ENCODE measurements around the gene BAX. TPM values are rescaled to one million over a fixed set of nuclear protein-coding genes. Genes with fewer than 3 reads are reported as not detected.

The BAX gene
- total RNA-seq, 1 experiment from 2014 or later = 66.6 TPM

DNA sequence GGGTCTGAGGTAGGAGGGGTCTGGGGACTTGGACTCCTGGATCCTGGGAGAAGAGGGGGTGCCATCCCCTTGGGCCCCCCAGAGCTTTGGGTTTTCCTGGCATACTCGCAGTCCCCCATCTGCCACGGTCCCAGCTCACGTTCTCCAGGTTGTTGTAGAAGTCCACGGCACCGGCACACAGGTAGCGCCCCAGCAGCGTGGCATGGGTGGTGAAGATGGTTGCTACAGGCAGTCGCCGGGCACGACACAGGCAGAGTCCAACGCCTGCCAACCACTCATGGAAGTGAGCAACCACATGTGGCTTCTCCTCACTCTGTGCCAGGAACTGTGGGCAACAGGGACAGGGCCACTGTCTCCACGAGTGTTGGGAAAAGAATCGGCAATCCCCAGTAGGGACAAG, 31.0 kb downstream of the BAX start:
- DNase-seq (ENCODE audit: low read depth) = no peak

DNA sequence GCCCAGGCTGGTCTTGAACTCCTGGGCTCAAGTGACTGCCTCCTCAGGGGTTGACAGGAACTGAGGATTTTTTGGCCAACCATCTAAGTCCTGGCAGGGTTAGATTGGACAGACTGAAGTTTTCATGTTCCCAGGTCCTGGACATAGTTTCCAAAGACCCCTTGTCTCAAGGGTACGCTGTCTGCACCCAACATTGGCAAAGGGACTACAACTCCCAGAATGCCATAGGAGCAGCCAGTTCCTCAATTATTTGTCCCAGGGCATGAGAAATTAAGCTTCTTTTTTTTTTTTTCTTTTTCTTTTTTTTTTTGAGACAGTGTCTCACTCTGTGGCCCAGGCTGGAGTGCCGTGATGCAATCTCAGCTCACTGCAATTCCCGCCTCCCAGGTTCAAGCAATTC, 31.5 kb downstream of the BAX start:
- DNase-seq (ENCODE audit: low read depth) = no peak

DNA sequence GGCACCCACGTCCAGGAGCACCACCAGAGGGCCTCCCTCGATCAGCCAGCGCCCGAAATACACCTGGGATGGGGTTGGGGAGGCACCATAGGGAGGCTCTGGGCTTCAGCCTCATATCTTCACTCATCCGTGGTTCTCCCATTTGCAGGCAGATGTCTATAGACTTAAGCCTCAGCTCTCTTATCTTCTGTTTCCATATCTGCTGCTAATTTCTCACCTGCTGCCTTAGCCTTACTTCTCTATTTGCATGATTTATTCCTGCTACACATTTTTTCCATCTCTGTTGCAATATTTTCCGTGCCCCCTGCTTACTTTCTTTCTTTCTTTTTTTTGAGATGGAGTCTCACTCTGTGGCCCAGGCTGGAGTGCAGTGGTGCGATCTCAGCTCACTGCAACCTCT, 32.6 kb downstream of the BAX start:
- DNase-seq (ENCODE audit: low read depth) = no peak

DNA sequence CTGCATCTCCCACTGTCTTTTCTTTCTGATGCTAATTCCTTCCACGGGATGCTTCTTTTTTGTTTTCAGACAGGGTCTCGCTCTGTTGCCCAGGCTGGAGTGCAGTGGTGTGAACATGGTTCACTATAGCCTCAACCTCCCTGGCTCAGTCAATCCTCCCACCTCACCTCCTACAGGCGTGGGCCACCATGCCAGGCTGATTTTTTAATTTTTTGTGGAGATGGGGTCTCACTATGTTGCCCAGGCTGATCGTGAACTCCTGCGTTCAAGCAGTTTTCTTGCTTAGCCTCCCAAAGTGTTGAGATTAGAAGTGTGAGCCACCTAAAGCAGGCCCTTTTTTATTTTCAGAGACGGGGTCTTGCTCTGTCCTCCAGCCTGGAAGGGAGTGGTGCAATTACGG, 33.6 kb downstream of the BAX start:
- no peak for DNase-seq (ENCODE audit: low read depth)

DNA sequence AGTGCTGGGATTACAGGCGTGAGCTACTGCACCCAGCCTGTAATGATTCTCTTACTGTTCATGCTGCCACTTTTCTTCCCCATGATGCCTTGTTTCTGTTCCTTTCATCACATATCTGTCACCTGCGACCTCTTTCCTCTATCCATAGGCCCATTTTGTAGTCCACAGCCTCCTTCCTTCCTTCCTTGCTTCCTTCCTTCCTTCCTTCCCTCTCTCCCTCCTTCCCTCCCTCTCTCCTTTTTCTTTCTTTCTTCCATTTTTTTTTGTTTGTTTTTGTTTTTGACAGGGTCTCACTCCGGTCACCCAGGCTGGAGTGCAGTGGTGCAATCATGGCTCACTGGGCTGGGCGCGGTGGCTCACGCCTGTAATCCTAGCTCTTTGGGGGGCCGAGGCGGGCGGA, 34.2 kb downstream of the BAX start:
- DNase-seq (ENCODE audit: low read depth) = no peak

DNA sequence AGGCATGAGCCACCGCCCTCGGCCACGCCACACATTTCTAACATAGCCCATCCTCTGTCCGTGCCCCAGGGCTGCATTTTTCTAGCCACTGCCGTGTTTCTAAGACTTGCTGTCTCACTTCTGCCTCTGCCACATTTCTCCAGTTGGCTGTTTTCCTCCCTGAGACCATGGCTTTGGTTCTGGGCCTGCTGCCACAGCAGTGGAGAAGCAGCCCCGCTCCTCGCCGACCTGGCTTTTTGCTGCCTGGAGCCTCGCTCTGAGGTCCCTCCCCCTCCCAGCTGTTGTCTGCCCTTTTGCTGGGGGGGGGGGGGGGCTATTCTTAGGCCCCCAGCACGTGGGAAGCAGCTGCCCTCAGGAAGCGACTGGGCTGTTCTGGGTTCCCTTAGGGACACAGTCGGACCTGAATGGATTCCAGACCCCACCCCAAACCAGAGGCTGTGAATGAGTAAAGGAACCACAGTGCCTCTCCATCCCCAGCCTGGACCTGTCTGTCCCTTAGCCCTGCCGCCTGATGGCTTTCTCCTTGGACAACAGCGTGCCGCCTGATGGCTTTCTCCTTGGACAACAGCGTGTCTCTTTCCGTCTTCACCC, 35.1 kb downstream of the BAX start:
- no peak for DNase-seq (ENCODE audit: low read depth)

DNA sequence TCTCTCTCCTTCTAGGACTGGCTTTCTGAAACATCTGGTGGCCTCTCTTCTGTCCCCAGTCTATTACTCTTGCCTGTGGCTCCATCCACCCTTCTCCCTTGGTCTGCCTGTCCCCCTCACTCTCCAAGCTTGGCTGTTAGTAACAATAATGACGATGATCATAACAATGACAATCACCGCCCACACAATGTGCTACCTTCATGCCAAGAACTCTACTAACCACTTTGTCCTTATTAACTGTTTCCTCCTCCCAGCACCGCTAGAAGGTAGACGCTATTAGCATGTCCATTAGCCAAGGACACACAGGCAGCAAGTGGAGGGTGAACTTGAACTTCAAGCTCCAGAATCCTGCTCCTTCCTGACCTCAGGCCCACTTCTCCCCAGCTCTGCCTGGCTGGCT, 35.7 kb downstream of the BAX start:
- DNase-seq (ENCODE audit: low read depth) = no peak

DNA sequence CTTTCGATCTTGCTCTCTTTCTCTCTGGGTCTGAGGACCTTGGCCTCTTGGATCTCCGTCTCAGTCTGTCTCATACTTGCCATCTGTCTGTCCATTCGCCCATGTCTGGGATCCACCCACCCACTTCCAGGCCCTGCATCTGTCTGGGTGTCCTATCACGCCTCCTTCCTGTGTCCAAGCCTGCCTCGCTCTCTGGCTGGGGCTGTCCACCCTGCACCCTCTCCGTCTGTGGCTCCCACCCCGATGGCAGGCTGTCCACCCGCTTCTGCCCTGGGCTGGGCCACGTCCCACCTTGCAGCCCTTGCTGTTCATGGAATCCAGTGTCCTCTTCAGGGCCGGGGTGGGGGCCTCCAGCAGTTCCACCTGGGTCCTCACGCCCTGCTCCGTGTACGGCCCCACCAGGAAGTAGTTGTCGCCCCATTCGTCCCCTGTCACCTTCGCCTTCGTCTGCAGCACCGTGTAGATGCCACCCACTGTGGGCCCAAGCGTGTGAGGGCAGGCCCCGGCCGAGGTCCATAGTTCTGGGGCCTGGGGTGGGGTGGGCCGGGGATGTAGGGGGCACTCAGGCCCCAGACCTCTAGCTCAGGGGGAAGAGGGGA, 36.4 kb downstream of the BAX start:
- DNase-seq (ENCODE audit: low read depth) = no peak

DNA sequence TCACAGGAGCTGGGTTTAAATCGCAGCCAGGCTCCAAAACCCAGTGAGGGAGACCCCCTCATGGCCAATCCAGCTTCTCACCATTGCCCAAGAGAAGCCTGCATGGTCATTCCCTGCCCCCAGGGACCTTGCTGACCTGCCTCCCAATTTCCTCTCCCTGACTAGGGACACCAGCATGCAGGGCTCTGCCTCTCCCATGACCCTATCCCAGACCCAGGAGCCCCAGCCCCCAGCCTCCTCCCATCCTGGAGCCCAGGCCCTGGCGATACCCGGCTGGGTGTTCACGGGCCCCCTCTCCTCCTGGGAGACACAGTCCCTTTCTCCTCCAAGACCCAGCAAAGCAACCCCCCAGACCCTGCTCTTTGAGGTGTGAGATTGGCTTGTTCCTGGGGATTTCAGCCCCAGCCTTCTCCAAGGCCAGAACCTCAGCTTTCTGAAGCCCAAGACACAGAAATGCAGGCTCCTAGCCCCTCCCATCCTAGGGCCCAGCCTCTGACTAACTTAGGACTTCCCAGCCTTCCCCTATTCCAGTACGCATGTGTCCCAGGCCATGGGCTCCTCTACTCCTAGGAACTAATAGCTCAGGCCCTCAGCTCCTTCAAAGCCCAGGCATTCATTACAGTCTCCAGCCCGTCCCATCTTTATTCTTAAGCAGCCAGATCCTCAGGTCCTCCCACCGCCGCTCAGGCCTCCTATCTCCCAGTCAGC, 37.4 kb downstream of the BAX start:
- peak; percentile 85 for DNase-seq (ENCODE audit: low read depth)

DNA sequence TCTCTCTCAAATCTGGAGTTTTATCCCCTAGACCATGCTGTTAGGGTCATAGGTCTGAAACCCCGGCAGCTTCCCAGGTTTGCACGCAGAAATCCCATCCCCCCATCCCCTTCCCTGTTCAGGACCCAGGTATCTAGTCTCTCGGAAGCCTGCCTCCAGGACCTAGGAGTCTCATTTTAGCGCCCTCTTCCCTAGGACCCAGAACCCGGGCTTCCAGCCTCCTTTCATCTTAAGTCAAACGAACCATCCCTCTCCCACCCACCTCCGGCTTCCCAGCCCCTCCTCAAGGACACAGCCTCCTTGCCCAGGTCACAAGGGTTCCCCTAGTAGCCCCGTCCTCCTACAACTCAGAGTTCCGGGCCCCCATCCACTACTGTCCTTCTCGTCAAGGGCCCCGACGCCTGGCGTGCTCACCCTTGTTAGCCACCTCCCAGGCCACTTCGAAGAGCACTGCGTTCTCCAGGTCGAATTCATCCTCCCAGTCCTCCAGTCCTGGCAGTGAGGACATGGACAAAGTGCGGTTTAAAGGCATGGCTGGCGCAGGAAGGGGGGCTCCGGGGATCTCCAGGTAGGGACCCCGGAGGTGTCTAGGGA, 38.0 kb downstream of the BAX start:
- DNase-seq (ENCODE audit: low read depth) = no peak

DNA sequence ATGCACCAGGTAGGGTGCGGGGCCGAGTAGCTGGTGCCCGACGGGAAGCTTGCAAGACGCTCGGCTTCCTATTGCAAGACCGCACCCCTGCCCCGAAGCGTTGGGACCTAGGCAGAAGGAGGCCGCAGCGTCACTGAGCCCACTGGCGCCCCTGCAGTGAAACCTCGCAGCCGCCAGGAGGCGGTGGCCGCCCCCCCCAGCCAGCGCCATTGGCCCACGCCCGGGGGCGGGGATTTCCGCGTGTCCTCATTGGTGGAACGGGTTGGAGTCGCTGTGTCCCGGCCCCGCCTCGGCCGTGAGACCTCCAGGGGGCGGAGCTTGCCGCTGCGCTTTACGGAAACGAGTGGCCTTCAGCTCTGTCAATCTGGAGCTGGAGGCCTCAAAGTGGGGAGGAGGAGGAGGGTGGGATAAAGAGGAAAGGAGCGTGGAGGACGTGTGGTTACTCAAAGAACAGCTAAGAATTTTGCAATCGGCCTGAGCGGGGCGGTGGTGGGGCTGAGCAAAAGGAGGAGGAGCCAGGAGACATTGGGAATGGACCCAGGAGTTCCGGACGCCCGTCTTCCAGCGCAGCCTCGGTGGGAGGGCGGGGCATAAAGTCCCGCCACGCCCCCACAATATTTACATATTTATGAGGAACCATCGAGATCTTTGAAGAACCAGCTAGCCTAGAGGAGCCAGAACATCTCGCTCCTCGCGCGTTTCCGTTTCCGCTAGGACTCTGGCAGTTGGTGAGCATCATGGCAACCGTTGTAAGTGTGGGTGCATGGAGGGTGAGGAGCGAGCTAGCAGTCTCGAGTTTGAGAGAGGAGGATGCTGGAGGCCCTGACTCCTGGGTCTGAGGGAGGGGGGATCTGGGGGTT, 38.7 kb downstream of the BAX start, which contains the start of the genes GYS1 and RUVBL2:
Gene GYS1 (minus strand): TSS at position 135 of the 860 bp plus-strand sequence. CDS start 197 bp downstream, outside the sequence.
Gene RUVBL2 (plus strand): TSS at position 713 of the 860 bp plus-strand sequence. CDS start 25 bp downstream, at position 738.
- DNase-seq (ENCODE audit: low read depth) = peak; percentile 99

DNA sequence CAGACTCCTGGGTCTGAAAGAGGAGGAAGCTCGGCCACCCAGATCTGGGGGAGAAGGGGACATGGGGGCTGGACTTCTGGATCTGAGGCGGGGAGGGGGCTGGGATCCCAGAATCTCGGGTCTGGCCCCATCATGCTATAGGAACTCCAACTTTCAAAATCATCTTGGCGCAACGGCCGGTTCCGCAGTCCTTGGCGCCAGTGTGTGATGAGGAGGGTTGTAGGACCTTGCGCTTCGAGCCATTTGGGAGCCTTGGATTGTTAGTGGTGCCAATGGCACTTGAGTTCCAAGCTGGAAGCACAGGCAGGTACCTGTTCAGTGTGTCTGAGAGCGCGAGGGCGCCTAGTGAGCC, 39.3 kb downstream of the BAX start:
- DNase-seq (ENCODE audit: low read depth) = no peak

DNA sequence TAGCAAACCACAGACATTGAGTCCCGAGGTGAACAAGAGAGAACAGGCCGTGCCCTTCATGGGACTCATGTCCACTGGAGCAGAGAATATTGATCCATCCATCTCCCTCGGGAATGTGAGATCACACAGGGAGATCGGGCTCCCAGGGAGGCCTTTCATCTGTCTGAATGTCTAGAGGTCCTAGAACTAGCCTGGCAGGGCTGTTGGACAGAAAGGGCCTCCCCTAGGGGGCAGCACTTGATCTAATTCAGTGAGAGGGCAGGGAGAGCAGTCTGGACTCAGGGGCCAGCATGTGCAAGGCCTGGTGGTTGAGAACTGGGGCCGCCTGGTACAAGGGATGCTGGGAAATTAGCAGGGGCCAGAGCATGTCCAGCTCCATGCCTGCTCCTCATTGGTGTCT, 43.3 kb downstream of the BAX start:
- DNase-seq (ENCODE audit: low read depth) = peak; percentile 46

DNA sequence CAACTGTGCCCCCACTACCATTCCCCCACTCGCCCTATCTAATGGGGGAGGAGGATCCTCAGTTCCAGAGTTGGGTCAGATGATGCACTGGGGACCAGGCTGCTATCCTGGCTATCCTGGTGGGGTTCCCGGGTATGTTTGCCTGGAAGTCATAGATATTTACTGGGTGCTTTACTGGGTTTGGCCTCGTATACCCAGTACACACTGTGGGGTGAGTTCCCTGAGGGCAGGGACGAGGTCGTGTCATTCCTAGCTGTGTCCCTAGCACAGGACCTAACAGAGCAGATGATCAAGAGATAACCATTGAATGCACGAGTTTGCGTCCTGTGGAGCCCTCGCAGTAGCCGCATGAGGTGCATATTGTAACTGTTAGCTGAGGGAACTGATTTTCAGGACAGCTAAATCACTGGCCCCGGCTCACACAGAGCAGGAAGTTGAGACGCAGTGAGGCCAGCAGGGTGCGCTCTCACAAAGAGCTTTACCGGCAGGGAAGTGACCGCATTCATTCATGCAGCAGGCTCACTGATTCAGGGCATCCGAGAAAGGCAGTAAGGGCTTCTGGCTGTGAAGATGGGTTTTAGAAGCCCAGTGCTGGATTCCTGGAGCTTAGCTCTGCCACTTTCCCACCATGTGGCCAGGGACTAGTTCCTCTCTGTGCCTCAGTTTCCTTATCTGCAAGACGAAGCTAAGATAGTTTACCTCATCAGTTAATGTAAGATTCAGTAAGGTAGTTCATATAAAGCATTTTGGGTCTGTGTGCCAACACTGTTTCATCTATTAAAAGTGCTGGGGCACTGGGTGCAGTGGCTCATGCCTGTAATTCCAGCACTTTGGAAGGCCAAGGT, 45.0 kb downstream of the BAX start:
- peak; percentile 59 for DNase-seq (ENCODE audit: low read depth)

DNA sequence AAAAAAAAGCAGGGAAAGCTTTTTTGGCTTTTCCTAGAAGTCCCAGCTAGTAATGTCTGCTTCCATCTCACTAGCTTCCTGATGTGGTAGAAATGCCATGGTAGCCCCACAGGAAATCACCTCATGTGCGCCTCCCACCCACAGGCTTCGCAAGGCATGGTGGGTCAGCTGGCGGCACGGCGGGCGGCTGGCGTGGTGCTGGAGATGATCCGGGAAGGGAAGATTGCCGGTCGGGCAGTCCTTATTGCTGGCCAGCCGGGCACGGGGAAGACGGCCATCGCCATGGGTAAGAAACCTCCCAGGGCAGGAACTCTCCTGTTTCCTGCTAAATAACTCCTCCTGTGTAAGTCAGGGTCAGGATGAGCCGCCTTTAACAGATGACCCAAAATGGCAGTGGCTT, 49.5 kb downstream of the BAX start:
- DNase-seq (ENCODE audit: low read depth) = no peak

DNA sequence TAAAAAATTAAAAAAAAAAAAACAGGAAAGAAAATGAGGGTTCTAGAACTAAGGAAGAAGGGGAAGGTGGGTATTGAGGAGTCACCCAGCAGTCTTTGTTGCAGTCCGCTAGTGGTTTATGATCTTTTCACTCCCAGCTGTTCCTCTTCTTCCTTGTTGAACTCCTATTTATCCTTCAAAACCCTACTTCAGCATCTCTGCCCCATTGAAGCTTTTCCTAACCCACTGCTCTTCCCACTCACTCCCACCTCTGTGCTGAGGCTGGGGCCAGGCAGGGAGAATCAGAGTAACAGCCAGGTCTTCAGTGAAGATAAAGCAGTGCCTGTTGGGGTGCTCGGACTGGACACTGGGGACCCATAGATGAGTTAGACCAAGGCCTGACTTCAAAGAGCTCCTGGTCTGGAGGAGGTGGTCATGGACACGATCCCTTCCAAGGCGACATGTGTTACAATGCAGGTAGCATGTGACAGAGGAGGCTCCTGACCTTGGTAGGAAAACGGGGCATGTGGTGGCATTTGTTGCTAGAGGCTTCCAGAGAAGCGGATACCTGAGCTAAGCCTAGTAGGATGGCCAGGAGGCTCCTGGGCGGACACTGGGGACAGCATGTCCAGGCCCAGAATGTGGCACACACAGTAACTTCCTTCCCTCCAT, 50.4 kb downstream of the BAX start:
- DNase-seq (ENCODE audit: low read depth) = no peak

DNA sequence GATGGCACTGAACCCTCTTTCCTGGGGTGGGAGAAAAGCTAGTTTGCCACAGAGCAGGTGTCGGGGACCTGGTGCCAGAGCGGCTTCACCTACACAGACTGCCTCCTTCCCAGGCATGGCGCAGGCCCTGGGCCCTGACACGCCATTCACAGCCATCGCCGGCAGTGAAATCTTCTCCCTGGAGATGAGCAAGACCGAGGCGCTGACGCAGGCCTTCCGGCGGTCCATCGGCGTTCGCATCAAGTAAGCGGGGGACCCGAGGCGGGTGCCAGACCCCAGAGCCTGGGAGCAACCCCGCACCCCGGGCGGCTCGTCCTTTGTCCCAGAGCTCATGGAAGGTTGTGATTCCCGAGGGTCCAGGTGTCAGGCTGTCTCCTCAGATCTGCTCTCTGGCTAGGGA, 52.2 kb downstream of the BAX start:
- no peak for DNase-seq (ENCODE audit: low read depth)

DNA sequence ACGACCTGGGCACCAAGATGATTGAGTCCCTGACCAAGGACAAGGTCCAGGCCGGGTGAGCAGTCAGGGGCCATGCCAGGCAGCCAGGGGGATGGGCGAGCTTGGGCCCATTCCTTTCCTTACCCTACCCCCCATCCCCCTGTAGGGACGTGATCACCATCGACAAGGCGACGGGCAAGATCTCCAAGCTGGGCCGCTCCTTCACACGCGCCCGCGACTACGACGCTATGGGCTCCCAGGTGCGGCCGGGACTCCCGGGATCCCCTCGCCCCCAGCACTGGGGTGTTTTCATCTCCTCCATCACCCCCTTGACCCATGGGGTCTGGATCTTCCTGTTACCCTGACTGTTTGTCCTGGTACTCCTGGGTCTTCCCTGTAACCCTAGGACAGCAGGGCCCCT, 55.2 kb downstream of the BAX start:
- no peak for DNase-seq (ENCODE audit: low read depth)

DNA sequence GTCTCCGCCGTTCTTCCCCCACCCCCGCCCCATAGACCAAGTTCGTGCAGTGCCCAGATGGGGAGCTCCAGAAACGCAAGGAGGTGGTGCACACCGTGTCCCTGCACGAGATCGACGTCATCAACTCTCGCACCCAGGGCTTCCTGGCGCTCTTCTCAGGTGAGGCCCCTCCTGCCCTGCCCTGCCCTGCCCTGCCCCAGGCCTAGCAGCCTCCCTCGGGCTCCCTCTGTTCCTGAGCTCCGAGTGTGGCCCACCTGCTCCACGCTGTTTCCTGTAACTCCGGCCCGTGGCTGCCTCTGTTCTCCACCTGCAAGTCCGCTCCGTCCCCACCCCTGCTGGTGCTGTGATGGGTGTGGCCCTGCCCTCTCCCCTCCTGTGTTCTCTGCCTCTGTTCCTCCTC, 55.8 kb downstream of the BAX start:
- DNase-seq (ENCODE audit: low read depth) = no peak

DNA sequence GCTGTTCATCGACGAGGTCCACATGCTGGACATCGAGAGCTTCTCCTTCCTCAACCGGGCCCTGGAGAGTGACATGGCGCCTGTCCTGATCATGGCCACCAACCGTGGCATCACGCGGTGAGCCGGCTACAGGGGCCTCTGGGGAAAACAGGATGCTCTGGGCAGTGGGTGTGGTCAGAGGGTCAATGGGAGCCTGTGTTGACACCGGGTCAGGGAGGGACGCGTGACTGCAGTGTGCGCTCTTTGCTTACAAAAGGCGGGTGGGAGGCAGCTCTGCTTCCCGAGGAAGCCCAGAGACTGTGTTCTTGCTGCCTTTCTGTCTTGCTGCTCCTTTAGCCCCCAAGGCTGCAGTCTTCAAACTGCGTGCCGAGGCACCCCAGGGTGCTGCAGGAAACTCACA, 56.5 kb downstream of the BAX start:
- no peak for DNase-seq (ENCODE audit: low read depth)
